Measurements from ENCODE around the gene DNASE2.

The DNASE2 gene

GRCh38 chr19:12843999-12844732 is 37.1 kb downstream of the DNASE2 start:
- H3K4me1 Mint-ChIP-seq: peaks cover 54% of the 10 kb centered on the region
- TF ChIP-seq CTCF (IDR thresholded peaks at IDR 0.05): no peak
- no peak for DNase-seq
- no peaks in the 10 kb centered on the region for H3K36me3 Mint-ChIP-seq (ENCODE audit: low read depth)
- H3K9me3 Mint-ChIP-seq: no peaks in the 10 kb centered on the region
- no peak overlapping the region for H3K27ac Mint-ChIP-seq
- H3K4me3 Mint-ChIP-seq: no peak overlapping the region
- peaks cover 29% of the 10 kb centered on the region for H3K27me3 Mint-ChIP-seq (ENCODE audit: low read depth, poor library complexity)

- H3K27ac Mint-ChIP-seq: no peak overlapping the region
- no peak overlapping the region for H3K4me3 Mint-ChIP-seq
- peaks cover 57% of the 10 kb centered on the region for H3K4me1 Mint-ChIP-seq
- H3K36me3 Mint-ChIP-seq (ENCODE audit: low read depth): no peaks in the 10 kb centered on the region
- TF ChIP-seq CTCF (IDR thresholded peaks at IDR 0.05): no peak
- H3K27me3 Mint-ChIP-seq (ENCODE audit: low read depth, poor library complexity): peaks cover 32% of the 10 kb centered on the region
- H3K9me3 Mint-ChIP-seq: no peaks in the 10 kb centered on the region
- no peak for DNase-seq
These were observed 37.9 kb downstream of the DNASE2 start for GRCh38 chr19:12843328-12843727.

- Mint-ChIP-seq H3K36me3 (ENCODE audit: low read depth) (no peaks in the 10 kb centered on the region), H3K4me3 (no peak overlapping the region), H3K9me3 (no peaks in the 10 kb centered on the region), H3K4me1 (peaks cover 61% of the 10 kb centered on the region), H3K27me3 (ENCODE audit: low read depth, poor library complexity) (peaks cover 33% of the 10 kb centered on the region), H3K27ac (no peak overlapping the region)
- TF ChIP-seq CTCF (IDR thresholded peaks at IDR 0.05): no peak
- DNase-seq: no peak
These were observed 38.7 kb downstream of the DNASE2 start for GRCh38 chr19:12842511-12842910.

GRCh38 chr19:12841094-12841493 is 40.2 kb downstream of the DNASE2 start:
- peak overlapping the region; percentile 87 for H3K27ac Mint-ChIP-seq
- H3K4me1 Mint-ChIP-seq: peaks cover 51% of the 10 kb centered on the region
- no peaks in the 10 kb centered on the region for H3K36me3 Mint-ChIP-seq (ENCODE audit: low read depth)
- no peak for TF ChIP-seq CTCF (IDR thresholded peaks at IDR 0.05)
- H3K4me3 Mint-ChIP-seq: peak overlapping the region; percentile 81
- H3K27me3 Mint-ChIP-seq (ENCODE audit: low read depth, poor library complexity): peaks cover 45% of the 10 kb centered on the region
- peak; percentile 94 for DNase-seq
- no peaks in the 10 kb centered on the region for H3K9me3 Mint-ChIP-seq

- TF ChIP-seq CTCF (IDR thresholded peaks at IDR 0.05): no peak
- Mint-ChIP-seq H3K36me3 (ENCODE audit: low read depth) (no peaks in the 10 kb centered on the region), H3K9me3 (no peaks in the 10 kb centered on the region), H3K27me3 (ENCODE audit: low read depth, poor library complexity) (peaks cover 52% of the 10 kb centered on the region), H3K4me3 (peak overlapping the region; percentile 81), H3K27ac (peak overlapping the region; percentile 87), H3K4me1 (peaks cover 50% of the 10 kb centered on the region)
- peak; percentile 98 for DNase-seq
These were observed 40.9 kb downstream of the DNASE2 start for GRCh38 chr19:12840091-12841079.
